Tongue (tissue), 2 donors: ENCODE data around the gene PLOD3. TPM values are rescaled to one million over a fixed set of nuclear protein-coding genes. Genes with fewer than 3 reads are reported as not detected.
"Not testable (repeated sequence)": the region's sequence is repeated elsewhere in the genome, so short reads cannot be mapped to it uniquely, and the experiment has no call there.

ENCODE experiments used
- DNase-seq: peaks from one replicate; pipeline ENCODE4 v3.0.0-alpha.2; 2015
- total RNA-seq: library from RNA; depleted of rRNA; stranded (reverse); fragments of >200 nt; gene quantifications from one replicate; pipeline ENCODE4 v1.2.3, GENCODE V29; 2014

Gene PLOD3
- total RNA-seq = 32.1 TPM

DNA sequence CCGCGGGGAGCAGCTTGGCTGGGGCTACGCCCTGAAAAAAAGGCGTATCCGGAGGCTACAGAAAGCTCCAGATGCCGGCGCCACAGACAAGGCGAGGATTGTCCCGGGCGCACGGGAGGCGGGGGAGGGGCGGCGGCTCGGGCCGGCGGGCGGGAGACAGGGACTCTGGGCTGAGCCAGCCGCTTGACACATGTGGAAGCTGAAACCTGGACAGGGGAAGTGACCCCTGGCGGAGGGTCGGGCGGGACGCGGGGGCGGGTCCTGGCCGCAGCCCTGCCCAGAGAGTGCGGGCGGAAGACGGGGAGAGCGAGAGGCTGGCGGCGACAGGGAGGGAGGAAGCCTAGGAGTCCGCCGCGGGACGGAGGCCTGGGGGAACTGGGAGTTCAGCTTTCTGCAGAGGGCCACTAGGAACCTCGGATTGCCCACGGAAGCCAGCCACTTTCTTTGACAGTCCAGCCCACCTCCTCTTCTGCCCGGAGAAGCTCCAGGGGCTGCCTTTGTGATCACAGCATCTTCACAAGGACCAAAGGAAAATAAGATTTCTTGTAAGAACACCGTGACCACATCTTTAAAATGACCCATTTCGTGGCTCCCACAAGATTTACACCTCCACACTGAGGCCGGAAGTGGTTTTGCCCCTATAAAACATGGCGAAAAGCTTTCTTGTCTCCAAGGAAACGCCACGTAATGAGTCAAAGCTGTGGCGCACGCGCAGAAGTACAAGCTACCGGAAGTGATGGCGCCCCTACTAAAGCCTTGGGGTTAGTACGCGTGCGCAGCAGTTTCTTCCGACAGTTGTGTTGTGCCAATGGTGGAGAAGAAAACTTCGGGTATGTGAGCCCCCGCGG, at the start of gene PLOD3, which contains the start of gene ZNHIT1:
TSS of gene PLOD3 (minus strand) at position 194 of the 848 bp plus-strand sequence. CDS start 307 bp downstream, outside the sequence.
TSS of gene ZNHIT1 (plus strand) at position 778 of the 848 bp plus-strand sequence. CDS start at position 809, 31 bp downstream.
- peak; percentile 100 for DNase-seq

- no peak for DNase-seq
Observed at GRCh38 chr7:101265622-101266516, 48.5 kb upstream of the PLOD3 start.

GRCh38 chr7:101264102-101264706, 46.8 kb upstream of the PLOD3 start:
- not testable (repeated sequence) for DNase-seq

DNA sequence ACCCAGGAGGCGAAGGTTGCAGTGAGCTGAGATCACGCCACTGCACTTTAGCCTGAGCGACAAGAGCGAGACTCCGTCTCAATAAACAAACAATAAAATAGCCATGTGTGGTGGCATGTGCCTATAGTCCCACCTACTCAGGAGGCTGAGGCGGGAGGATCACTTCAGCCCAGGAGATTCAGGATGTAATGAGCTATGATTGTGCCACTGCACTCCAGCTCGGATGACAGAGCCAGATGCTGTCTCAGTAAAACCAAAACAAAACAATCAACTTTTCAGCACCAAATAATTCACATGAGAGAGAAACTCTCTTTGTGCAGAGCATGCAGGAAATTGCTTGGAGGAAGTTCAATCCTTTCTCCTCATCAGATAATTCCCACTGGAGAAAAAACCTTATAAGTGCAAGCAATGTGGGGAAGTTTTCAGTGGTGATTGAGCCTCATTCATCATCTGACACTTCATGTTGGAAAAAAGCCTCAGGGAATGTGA, 40.9 kb upstream of the PLOD3 start:
- DNase-seq = no peak

- no peak for DNase-seq
Observed at GRCh38 chr7:101255796-101256195, 38.4 kb upstream of the PLOD3 start.

GRCh38 chr7:101253199-101253598, 35.8 kb upstream of the PLOD3 start:
- not testable (repeated sequence) for DNase-seq

- peak; percentile 99 for DNase-seq
Observed at GRCh38 chr7:101251871-101252659, 34.7 kb upstream of the PLOD3 start.

- no peak for DNase-seq
Observed at GRCh38 chr7:101250324-101250723, 32.9 kb upstream of the PLOD3 start.

DNA sequence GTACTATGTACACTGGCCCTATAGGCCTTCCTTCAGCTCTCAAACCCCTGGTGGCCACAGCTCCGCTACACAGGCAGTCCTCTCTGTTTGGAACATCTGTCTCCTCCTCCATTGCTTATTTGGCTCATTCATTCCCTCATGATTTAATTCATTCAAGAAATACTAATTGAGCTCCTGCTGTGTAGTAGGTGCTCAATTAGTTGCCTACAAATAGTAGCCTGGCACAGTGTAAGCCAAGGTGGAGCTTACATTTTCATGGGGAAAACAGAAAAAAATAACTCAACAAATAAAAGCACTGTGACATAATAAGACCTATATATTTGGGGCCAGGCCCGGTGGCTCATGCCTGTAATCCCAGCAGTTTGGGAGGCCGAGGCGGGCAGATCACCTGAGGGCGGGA, 30.9 kb upstream of the PLOD3 start:
- DNase-seq = no peak

- no peak for DNase-seq
Observed at GRCh38 chr7:101245147-101245668, 27.8 kb upstream of the PLOD3 start.

DNA sequence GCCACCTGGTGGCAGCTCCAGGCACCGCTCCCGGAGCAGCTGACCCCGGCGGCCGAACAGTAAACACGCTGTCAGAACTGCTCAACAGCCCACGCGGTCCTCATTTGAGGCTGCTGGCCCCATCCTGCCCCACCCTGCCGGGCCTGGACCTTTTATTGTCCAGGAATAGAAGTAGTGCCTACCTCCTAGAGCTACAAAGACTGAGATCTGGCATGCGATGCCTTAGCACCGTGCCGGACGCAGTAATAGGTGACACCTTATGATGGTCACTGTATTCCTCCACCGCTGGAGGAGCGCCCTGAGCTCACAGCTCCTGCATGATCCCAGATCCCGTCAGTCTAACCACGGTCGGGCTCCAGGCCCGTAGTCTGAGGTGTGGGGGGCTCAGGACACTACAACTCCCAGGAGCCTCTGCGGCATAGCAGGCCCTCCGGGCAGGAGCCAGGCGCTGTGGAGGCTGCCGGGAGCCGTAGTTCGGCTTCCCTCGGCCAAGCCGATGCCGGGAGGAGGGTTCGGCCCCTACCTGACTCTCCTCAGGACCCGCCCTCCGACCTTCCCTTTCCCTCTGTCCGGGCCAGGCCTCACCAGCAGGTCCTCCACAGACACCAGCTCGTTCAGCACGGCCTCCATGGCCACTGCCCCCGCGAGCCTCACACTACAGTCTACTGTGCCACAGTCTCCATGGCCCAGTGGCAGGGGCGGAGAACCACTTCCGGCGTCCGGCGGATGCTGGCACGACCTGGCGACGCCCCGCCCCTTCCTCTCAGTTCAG, 27.2 kb upstream of the PLOD3 start, which contains the start of gene FIS1:
TSS of gene FIS1 (minus strand) at position 707 of the 772 bp plus-strand sequence. CDS start at position 630, 77 bp downstream.
- peak; percentile 96 for DNase-seq

GRCh38 chr7:101243646-101244374, 26.4 kb upstream of the PLOD3 start:
- DNase-seq = no peak

DNA sequence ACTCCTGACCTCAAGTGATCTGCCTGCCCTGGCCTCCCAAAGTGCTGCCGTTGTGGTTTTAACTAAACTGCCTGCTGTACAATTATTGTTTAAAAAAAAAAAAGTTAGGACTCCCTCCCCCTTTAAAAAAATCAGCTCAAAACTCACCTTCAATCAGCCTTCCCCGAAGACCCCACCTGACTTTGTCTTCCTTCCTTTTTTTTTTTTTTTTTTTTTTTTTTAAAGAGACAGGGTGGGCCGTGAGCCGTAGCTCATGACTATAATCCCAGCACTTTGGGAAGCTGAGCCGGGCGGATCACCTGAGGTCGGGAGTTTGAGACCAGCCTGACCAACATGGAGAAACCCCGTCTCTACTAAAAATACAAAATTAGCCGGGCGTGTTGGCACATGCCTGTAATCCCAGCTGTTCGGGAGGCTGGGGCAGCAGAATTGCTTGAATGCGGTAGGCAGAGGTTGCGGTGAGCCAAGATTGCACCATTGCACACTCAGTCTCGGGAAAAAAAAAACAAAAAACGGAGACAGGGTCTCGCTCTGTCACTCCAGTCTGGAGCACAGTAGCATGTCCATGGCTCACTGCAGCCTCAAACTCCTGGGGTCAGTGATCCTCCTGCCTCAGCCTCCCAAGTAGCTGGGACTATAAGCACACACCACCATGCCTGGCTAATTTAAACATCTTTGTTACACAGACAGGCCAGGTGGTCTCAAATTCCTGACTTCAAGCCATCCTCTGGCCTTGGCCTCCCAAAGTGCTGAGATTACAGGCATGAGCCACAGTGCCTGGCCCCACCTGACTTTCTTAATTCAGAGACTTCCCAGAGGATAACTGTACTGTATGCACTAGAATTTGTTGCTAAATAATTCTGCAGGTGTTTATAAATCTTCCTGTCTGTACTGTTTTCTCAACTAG, 24.3 kb upstream of the PLOD3 start:
- DNase-seq = no peak

GRCh38 chr7:101241015-101241363, 23.6 kb upstream of the PLOD3 start:
- DNase-seq = no peak

DNA sequence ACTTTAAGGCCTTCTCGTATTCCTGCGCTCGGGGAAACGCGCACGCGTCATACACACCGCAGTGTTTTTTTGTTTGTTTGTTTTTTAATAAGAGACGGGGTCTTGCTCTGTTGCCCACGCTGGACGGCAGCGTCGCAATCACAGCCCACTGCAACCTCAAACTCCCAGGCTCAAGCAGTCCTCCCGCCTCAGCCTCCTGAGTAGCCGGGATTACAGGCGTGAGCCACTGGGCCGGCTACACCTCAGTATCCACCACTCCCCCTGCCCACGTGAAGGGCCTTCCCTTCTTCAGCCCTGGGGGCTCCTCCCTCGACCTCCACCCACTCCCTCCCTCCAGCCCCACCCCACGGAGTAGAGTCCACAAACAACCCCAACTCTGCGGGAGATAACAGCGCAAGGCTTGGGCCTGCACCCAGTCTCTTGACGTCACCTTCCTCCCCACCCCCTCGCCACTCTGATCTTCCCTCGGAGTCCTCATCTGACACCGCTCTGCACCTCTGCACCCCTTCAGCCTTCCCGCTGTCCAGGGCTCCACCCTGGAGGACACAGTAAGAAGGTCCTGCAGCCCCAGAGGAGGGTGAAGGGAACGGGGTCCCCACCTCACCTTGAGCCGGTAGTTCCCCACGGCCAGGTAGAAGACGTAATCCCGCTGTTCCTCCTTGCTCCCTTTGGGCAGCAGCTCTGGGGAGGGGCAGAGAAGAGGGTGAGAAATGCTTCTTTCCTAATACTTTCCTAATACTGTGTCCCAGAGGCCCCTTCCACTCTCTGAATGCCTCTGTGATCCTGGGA, 23.0 kb upstream of the PLOD3 start:
- no peak for DNase-seq

DNA sequence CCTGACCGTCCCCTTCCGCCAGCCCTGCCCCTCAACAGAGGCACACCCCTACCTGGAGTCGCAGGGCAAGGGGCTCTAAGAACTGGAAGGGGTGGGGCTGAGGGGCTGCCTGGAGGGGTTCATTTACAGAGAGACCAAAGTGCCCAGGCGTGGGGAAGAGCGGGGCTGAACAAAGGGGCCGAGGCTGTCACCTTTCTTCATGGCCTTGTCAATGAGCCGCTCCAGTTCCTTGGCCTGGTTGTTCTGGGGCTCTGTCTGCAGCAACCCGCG, 22.5 kb upstream of the PLOD3 start:
- no peak for DNase-seq

- no peak for DNase-seq
Observed at GRCh38 chr7:101239191-101239950, 22.0 kb upstream of the PLOD3 start.
